Progenitor cell of endocrine pancreas (in vitro differentiated cells): Measurements from ENCODE around the gene ANKLE2. TPM values are rescaled to one million over a fixed set of nuclear protein-coding genes. Genes with fewer than 3 reads are reported as not detected.

ENCODE experiments used
- DNase-seq: peaks from one replicate; pipeline ENCODE4 v3.0.0; 2021; ENCODE audit warnings: low spot score; ENCODE audit not compliant: unreplicated experiment
- H3K27ac Mint-ChIP-seq: 2 replicates; pipeline ENCODE4 v1.8.0; 2021; ENCODE audit warnings: mild to moderate bottlenecking, moderate library complexity, mixed read lengths
- H3K27me3 Mint-ChIP-seq: 2 replicates; pipeline ENCODE4 v1.8.0; 2021; ENCODE audit warnings: mixed read lengths
- H3K36me3 Mint-ChIP-seq: 2 replicates; pipeline ENCODE4 v1.8.0; 2022; ENCODE audit warnings: mixed read lengths; ENCODE audit not compliant: insufficient read depth
- H3K4me1 Mint-ChIP-seq: 2 replicates; pipeline ENCODE4 v1.8.0; 2021; ENCODE audit warnings: low read depth, mixed read lengths
- H3K4me3 Mint-ChIP-seq: 2 replicates; pipeline ENCODE4 v1.8.0; 2021; ENCODE audit warnings: low read depth, mild to moderate bottlenecking, moderate library complexity, mixed read lengths
- H3K9me3 Mint-ChIP-seq: 2 replicates; pipeline ENCODE4 v1.8.0; 2021; ENCODE audit warnings: low read depth, mixed read lengths
- total RNA-seq: library from RNA; stranded (reverse); gene quantifications from 2 replicates; pipeline ENCODE4 v1.2.1, GENCODE V29; 2021
- TF ChIP-seq, protein P1 (sequence below): fragments of 200-600 bp; sonication (generic); IDR thresholded peaks from one replicate; pipeline ENCODE4 v1.5.0; 2021; ENCODE audit warnings: antibody characterized with exemption, mild to moderate bottlenecking; ENCODE audit not compliant: unreplicated experiment

ANKLE2 gene
- total RNA-seq, 1 donor from 2014 or later = 81.1 TPM

DNA sequence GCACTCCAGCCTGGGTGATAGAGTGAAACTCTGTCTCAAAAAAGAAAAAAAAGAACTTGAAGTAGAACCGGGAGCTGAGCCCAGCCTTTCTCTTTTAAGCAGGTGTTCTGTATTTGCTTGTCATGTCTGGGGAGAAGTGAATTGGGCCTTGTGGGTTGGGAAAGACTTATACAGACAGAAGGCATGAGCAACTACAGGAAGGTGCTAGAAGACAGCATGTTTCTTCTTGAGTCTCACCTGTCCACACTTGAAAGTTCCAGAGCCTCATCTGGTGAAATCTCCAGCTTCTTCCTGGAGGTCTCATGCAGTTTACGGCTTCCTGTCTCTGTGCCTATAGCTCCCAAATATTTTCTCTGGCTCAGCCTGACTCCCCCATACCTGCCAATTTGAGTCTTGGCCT lies 48.5 kb downstream of the ANKLE2 start:
- Mint-ChIP-seq H3K4me3 (no peak overlapping the region), H3K36me3 (peaks cover 4% of the 10 kb centered on the region), H3K27me3 (no peaks in the 10 kb centered on the region), H3K9me3 (no peaks in the 10 kb centered on the region), H3K4me1 (peaks cover 11% of the 10 kb centered on the region), H3K27ac (no peak overlapping the region)
- DNase-seq = no peak
- TF ChIP-seq, protein P1, sequence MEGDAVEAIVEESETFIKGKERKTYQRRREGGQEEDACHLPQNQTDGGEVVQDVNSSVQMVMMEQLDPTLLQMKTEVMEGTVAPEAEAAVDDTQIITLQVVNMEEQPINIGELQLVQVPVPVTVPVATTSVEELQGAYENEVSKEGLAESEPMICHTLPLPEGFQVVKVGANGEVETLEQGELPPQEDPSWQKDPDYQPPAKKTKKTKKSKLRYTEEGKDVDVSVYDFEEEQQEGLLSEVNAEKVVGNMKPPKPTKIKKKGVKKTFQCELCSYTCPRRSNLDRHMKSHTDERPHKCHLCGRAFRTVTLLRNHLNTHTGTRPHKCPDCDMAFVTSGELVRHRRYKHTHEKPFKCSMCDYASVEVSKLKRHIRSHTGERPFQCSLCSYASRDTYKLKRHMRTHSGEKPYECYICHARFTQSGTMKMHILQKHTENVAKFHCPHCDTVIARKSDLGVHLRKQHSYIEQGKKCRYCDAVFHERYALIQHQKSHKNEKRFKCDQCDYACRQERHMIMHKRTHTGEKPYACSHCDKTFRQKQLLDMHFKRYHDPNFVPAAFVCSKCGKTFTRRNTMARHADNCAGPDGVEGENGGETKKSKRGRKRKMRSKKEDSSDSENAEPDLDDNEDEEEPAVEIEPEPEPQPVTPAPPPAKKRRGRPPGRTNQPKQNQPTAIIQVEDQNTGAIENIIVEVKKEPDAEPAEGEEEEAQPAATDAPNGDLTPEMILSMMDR = no peak

DNA sequence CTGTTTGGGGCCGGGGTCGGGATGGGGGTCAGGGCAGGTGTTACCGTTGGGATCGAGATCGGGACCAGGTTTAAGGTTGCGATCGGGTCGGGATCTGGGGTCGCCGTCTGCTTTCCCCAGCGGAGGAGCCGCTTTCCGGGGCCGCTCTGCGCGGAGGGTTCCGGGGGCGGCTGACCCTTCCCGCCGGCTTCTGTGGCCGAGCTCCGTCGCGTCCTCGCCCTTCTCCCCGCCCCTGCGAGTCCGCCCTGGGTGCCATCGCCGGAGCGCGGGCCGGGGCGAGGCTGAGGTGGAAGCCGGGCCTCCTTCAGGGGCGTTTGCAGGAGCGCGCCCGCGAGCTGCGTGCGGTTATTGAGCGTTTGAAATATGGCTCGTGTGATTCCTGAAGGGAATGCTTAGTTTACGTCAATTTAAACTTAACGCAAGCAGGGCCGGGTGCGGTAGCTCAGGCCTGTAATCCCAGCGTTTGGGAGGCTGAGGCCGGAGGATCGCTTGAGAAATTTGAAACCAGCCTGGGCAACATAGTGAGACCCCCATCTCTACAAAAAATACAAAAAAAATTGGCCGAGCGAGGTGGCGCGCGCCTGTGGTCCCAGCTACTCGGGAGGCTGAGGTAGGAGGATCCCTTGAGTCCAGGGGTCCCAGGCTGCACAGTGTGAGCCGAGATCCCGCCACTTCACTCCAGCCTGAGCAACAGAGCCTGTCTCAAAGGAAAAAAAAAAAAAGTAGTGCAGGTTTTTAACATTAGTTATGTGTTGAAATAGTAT lies 50.4 kb downstream of the ANKLE2 start:
- TF ChIP-seq, protein P1 = no peak
- Mint-ChIP-seq H3K9me3 (no peaks in the 10 kb centered on the region), H3K27ac (peak overlapping the region; percentile 73), H3K4me3 (peak overlapping the region; percentile 79), H3K27me3 (no peaks in the 10 kb centered on the region), H3K4me1 (peaks cover 11% of the 10 kb centered on the region), H3K36me3 (peaks cover 11% of the 10 kb centered on the region)
- peak; percentile 30 for DNase-seq

DNA sequence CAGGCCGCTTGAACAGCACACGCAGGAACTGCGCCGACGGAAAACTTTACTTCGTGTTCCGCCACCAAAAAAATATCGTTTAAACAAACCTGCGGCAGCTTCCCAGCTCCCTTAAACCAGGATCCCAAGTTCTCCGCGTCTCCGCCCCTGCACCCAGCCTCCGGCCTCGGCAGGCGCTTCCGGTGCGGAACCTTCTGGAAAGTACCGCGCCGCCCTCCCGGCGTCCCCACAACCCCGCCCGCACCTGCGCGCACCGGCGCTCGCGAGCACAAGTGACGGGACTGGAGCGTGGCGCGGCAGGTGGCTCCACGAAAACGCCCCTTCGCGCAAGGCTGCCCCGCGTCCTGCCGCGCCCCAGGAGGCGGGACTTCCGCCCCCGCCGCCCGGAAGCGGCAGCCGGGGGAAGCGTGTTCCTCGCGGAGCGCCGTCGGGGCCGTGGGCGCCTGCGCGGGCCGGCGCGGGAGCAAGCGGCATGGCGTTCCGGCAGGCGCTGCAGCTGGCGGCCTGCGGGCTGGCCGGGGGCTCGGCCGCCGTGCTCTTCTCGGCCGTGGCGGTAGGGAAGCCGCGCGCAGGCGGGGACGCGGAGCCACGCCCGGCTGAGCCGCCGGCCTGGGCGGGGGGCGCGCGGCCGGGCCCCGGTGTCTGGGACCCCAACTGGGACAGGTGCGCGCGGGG lies 51.1 kb downstream of the ANKLE2 start, which contains the start of gene PGAM5:
PGAM5 (plus strand) TSS at position 438 of the 675 bp plus-strand sequence; CDS start at position 473, 35 bp downstream.
- DNase-seq = peak; percentile 74
- H3K27ac Mint-ChIP-seq = peak within 1 kb of the TSS; percentile 94
- peaks cover 11% of the 10 kb centered on the region for H3K36me3 Mint-ChIP-seq
- peaks cover 11% of the 10 kb centered on the region for H3K4me1 Mint-ChIP-seq
- TF ChIP-seq, protein P1 = no peak
- no peaks in the 10 kb centered on the region for H3K27me3 Mint-ChIP-seq
- H3K9me3 Mint-ChIP-seq = no peaks in the 10 kb centered on the region
- H3K4me3 Mint-ChIP-seq = peak within 1 kb of the TSS; percentile 95

DNA sequence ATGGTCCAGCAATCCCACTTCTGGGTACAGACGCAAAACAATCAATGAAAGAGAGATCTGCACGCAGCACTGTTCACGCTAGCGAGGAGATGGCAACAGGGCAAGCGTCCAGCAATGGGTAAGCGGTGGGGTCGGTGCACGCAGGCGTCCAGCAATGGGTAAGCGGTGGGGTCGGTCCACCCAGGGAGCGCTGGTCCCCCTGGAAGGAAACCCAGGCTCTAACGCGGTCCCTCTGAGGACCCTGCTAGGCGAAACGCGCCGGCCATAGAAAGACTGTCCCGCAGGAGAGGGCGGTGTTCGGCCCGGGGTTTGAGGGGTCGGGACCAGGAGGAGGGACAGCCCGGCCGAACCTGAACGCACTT lies 51.6 kb downstream of the ANKLE2 start:
- DNase-seq = peak; percentile 19
- H3K4me1 Mint-ChIP-seq = peaks cover 11% of the 10 kb centered on the region
- H3K27ac Mint-ChIP-seq = peak overlapping the region; percentile 94
- H3K4me3 Mint-ChIP-seq = peak overlapping the region; percentile 95
- TF ChIP-seq, protein P1 = no peak
- peaks cover 11% of the 10 kb centered on the region for H3K36me3 Mint-ChIP-seq
- H3K27me3 Mint-ChIP-seq = no peaks in the 10 kb centered on the region
- no peaks in the 10 kb centered on the region for H3K9me3 Mint-ChIP-seq

DNA sequence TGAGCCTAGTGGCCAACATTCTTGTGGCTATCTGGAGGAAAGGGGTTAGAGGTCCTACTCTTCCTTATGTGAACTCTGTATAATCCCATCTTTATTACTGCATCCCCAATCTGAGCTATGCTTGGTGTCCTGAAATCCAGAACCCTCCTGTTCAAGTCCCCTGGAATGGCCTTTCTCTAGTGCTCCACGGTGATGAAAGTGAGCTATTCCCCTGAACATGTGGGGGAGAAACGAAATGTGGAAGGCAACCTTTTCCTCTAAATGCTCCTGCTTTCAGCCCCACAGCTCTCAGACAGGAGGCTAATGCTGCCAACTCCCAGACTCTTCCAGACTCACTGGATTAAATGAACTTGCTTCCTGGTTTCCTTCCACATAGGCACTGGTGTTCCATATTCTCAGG lies 53.5 kb downstream of the ANKLE2 start:
- Mint-ChIP-seq H3K4me3 (no peak overlapping the region), H3K27ac (no peak overlapping the region)
- TF ChIP-seq, protein P1 = no peak

More for the DNA sequence above, 53.5 kb downstream of the ANKLE2 start:
- Mint-ChIP-seq H3K9me3 (no peaks in the 10 kb centered on the region), H3K27me3 (no peaks in the 10 kb centered on the region), H3K4me1 (peaks cover 11% of the 10 kb centered on the region), H3K36me3 (peaks cover 8% of the 10 kb centered on the region)
- no peak for DNase-seq
